ENCODE data around the gene ENHO.

DNA sequence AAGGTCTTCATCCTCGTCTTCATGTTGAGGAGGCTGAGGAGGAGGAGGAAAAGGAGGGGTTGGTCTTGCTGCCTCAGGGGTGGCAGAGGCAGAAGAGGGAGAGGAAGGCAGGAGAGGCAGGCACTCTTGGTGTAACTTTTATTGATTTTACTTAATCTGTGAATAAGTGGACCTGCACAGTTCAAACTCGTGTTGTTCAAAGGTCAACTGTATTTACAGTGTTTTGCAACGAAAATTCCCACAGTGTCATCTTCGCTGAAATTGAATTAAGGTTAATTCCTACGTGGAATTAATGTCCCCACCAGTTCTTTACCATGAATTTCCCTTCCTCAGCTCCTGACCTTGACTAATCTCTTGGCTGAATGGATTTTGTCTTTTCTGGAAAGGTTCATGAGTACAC, 21.2 kb upstream of the ENHO start:
- TF ChIP-seq, protein P1, sequence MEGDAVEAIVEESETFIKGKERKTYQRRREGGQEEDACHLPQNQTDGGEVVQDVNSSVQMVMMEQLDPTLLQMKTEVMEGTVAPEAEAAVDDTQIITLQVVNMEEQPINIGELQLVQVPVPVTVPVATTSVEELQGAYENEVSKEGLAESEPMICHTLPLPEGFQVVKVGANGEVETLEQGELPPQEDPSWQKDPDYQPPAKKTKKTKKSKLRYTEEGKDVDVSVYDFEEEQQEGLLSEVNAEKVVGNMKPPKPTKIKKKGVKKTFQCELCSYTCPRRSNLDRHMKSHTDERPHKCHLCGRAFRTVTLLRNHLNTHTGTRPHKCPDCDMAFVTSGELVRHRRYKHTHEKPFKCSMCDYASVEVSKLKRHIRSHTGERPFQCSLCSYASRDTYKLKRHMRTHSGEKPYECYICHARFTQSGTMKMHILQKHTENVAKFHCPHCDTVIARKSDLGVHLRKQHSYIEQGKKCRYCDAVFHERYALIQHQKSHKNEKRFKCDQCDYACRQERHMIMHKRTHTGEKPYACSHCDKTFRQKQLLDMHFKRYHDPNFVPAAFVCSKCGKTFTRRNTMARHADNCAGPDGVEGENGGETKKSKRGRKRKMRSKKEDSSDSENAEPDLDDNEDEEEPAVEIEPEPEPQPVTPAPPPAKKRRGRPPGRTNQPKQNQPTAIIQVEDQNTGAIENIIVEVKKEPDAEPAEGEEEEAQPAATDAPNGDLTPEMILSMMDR (IDR thresholded peaks at IDR 0.05) = no peak
- TF ChIP-seq EZH2 (IDR thresholded peaks at IDR 0.05; ENCODE audit: borderline replicate concordance, insufficient read depth, low read depth, low read length, poor library complexity, severe bottlenecking) = no peak

All from B cell (primary cell).